Heart right ventricle (tissue), 16 donors: Measurements from ENCODE around the gene ESPL1. TPM values are rescaled to one million over a fixed set of nuclear protein-coding genes. Genes with fewer than 3 reads are reported as not detected.

ENCODE experiments used
- ATAC-seq, 8 donors: fragments of 200-7000 bp; cut with Tn5 transposase; one replicate each; pipeline ENCODE4 v1.9.1; 2020; ENCODE audit warnings: mild to moderate bottlenecking in 8 of 8, moderate library complexity in 8 of 8, moderate number of reproducible peaks in 1 of 8
- DNase-seq, 2 donors: peaks; one replicate each; pipeline ENCODE4 v3.0.0-alpha.2; 2020
- H3K27ac ChIP-seq, 10 donors: fragments of 200-600 bp; sonication (generic) in 2 of 10; one replicate each; pipeline versions ENCODE4 v1.5.0 to v1.8.0; 2020 to 2022; ENCODE audit warnings: mild to moderate bottlenecking in 3 of 10
- H3K27me3 ChIP-seq, 7 donors: fragments of 200-600 bp; one replicate each; pipeline ENCODE4 v1.8.0; 2021 to 2022; ENCODE audit warnings: mild to moderate bottlenecking in 2 of 7
- H3K36me3 ChIP-seq, 9 donors: fragments of 200-600 bp; sonication (generic) in 1 of 9; one replicate each; pipeline versions ENCODE4 v1.5.0 to v1.8.0; 2020 to 2022; ENCODE audit warnings: mild to moderate bottlenecking in 2 of 9
- H3K4me1 ChIP-seq, 9 donors: fragments of 200-600 bp; sonication (generic) in 1 of 9; one replicate each; pipeline versions ENCODE4 v1.5.0 to v1.8.0; 2020 to 2022; ENCODE audit warnings: mild to moderate bottlenecking in 4 of 9
- H3K4me3 ChIP-seq, 10 donors: fragments of 200-600 bp; sonication (generic) in 2 of 10; one replicate each; pipeline versions ENCODE4 v1.5.0 to v1.8.0; 2020 to 2022; ENCODE audit warnings: mild to moderate bottlenecking in 7 of 10, moderate library complexity in 2 of 10
- H3K9me3 ChIP-seq, 11 donors: fragments of 200-600 bp in 10 of 11; sonication (generic) in 2 of 11; one replicate each; pipeline versions ENCODE4 v1.5.0 to v1.8.0; 2013 to 2022; ENCODE audit warnings: mild to moderate bottlenecking in 2 of 11, control low read depth in 1 of 11, moderate library complexity in 1 of 11
- WGBS, 2 donors: extraction: QIAGEN DNeasy Blood & Tissue Kit; methylation state at CpG; one replicate each; pipeline ENCODE4 v1.1.7; 2013; ENCODE audit warnings: inconsistent platforms in 1 of 2; 5-methylcytosine and 5-hydroxymethylcytosine counted together
- intact Hi-C, 10 donors: fragments of 100-400 bp; cut with DNase I; formaldehyde crosslinking; loops; one replicate each; pipeline versions ENCODE4 v1.11.1 to v1.14.2; 2022
- polyA plus RNA-seq, 2 donors: library from polyadenylated mRNA; stranded (reverse); fragments of 200-250 nt; gene quantifications; one replicate each; pipeline ENCODE4 v1.2.3, GENCODE V29; 2013
- total RNA-seq, 10 donors: library from RNA; stranded (reverse); fragmentation: NEBNext Ultra II Directional in 3 of 10; extraction: Animal tissue kit (Norgen Biotek cat#: 25700) in 3 of 10; gene quantifications; one replicate each; pipeline versions ENCODE4 v1.2.1 to v1.2.4, GENCODE V29; 2021 to 2023
- TF ChIP-seq, protein P1 (sequence below), 9 donors: fragments of 200-600 bp; sonication (generic) in 2 of 9; IDR thresholded peaks; one replicate each; pipeline versions ENCODE4 v1.5.0 to v1.8.0; 2021 to 2022; ENCODE audit warnings: antibody characterized with exemption in 9 of 9, mild to moderate bottlenecking in 5 of 9, moderate library complexity in 1 of 9
- donor health status: Arrhythmogenic right ventricular cardiomyopathy.
- donor health status: ischemic (EF 13 %, LVEDD 7.1; RV severe dilation, severe dysfunction).
- donor health status: healthy with polysubstance abuse.
- donor health status: DM: no; HTN: yes; CAD: no.
- donor health status: DM: no; HTN: no; CAD: no.
- donor health status: ischemic (EF 25% LVEDD 6.9; RV normal size, moderate dysfunction).
- donor health status: ischemic (EF 25% LVEDD 5.7; RV mildly dilated, moderate dysfunction).
- donor health status: healthy.
- donor health status: DM: yes; HTN: yes; CAD: no.
- donor health status: Ischemic cardiomyopathy.
- donor health status: ischemic (EF 35%, LVEDD 5.7; RV mildly dilated, moderate dysfunction).
- donor health status: nonischemic (EF 11% LVEDD 7.7; RV severe dilation, severe dysfunction).
- donor health status: DM: yes; HTN: yes; CAD: no.
- donor health status: PGD.
- donor health status: ischemic (EF 29% LVEDD 5.4; RV normal size, mild dysfunction).
- donor health status: nonischemic (EF 23%, LVEDD 6.1; RV moderate dilation, normal function).

The ESPL1 gene
- total and polyA plus RNA-seq, 12 donors = 0.04 to 3.1 (median 0.35) TPM

DNA sequence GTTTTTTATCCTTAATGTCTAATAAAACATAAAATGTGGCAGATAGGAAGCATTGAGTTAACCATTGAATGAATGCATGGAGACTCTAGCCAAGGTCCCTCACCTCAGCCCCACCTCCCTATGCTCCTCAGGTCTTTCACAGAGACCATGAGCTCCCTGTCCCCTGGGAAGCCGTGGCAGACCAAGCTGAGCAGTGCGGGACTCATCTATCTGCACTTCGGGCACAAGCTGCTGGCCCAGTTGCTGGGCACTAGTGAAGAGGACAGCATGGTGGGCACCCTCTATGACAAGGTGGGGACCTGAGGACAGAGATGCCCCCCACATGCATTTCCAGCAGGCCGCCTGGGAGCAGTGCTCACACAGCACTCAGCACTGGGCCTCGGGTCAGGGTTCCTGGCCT is 34.8 kb downstream of the ESPL1 start:
- H3K36me3 ChIP-seq = peaks cover 0 to 77% (median 32%) of the 10 kb centered on the region in 9 donors
- no peak for DNase-seq

DNA sequence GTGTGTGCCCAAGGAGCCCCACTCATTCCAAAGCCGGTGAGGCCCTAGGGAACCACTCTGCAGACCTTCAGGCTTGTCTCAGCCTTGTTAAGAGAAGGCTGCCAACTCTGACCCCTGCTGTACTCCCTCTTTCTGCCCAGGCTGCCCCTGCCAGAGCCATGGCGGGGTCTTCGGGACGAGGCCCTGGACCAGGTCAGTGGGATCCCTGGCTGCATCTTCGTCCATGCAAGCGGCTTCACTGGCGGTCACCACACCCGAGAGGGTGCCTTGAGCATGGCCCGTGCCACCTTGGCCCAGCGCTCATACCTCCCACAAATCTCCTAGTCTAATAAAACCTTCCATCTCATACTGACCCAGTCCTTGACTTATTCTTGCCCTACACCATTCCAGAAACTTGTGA is 38.7 kb downstream of the ESPL1 start:
- Histone ChIP-seq H3K4me3 (no peak overlapping the region), H3K27ac (no peak overlapping the region), H3K36me3 (peaks cover 0 to 96% (median 60%) of the 10 kb centered on the region in 9 donors), H3K27me3 (no peaks in the 10 kb centered on the region), H3K9me3 (no peaks in the 10 kb centered on the region), H3K4me1 (peaks cover 0 to 13% (median 6%) of the 10 kb centered on the region in 9 donors)
- no peak for DNase-seq
- intact Hi-C loops = no loop called here
- no peak for ATAC-seq
- WGBS, 2 donors = 94 to 95% methylated on average over 10 of the region's 10 CpGs
- TF ChIP-seq, protein P1, sequence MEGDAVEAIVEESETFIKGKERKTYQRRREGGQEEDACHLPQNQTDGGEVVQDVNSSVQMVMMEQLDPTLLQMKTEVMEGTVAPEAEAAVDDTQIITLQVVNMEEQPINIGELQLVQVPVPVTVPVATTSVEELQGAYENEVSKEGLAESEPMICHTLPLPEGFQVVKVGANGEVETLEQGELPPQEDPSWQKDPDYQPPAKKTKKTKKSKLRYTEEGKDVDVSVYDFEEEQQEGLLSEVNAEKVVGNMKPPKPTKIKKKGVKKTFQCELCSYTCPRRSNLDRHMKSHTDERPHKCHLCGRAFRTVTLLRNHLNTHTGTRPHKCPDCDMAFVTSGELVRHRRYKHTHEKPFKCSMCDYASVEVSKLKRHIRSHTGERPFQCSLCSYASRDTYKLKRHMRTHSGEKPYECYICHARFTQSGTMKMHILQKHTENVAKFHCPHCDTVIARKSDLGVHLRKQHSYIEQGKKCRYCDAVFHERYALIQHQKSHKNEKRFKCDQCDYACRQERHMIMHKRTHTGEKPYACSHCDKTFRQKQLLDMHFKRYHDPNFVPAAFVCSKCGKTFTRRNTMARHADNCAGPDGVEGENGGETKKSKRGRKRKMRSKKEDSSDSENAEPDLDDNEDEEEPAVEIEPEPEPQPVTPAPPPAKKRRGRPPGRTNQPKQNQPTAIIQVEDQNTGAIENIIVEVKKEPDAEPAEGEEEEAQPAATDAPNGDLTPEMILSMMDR (IDR thresholded peaks at IDR 0.05) = no peak

More for the DNA sequence above, 34.8 kb downstream of the ESPL1 start:
- intact Hi-C loops = no loop called here
- Histone ChIP-seq H3K27ac (no peak overlapping the region), H3K27me3 (no peaks in the 10 kb centered on the region), H3K9me3 (no peaks in the 10 kb centered on the region), H3K4me1 (peaks cover 9 to 44% (median 29%) of the 10 kb centered on the region in 9 donors), H3K4me3 (no peak overlapping the region)
- ATAC-seq = no peak
- 89 to 93% methylated on average over 5 of the region's 5 CpGs for WGBS, 2 donors
- TF ChIP-seq, protein P1 (IDR thresholded peaks at IDR 0.05) = no peak

DNA sequence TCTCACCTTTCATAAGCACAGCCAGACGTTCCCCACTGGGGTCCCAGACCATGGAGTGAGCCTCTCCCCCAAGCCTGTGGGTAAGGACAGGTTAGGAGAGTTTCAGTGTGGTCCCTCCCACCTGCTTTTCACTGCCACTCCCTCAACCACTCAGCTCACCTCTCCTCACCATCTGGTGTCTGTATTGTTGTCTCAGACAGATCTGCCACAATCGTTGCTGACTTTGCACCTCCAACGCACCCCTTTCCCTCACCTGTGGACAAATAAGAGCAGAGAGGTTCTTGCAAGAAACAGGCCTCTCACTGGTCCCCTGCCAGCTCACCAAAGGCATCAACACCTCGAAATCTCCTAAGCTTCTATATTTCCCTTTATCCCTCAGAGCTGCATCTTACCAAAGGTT is 40.2 kb downstream of the ESPL1 start:
- intact Hi-C loops = no loop called here
- Histone ChIP-seq H3K27ac (no peak overlapping the region), H3K9me3 (no peaks in the 10 kb centered on the region), H3K4me3 (no peak overlapping the region), H3K4me1 (peaks cover 0 to 3% (median 0%) of the 10 kb centered on the region in 9 donors), H3K27me3 (no peaks in the 10 kb centered on the region), H3K36me3 (peaks cover 0 to 94% (median 51%) of the 10 kb centered on the region in 9 donors)
- TF ChIP-seq, protein P1 (IDR thresholded peaks at IDR 0.05) = no peak
- DNase-seq (no peak), ATAC-seq (no peak)
- 70 to 81% methylated on average over 4 of the region's 4 CpGs for WGBS, 2 donors

DNA sequence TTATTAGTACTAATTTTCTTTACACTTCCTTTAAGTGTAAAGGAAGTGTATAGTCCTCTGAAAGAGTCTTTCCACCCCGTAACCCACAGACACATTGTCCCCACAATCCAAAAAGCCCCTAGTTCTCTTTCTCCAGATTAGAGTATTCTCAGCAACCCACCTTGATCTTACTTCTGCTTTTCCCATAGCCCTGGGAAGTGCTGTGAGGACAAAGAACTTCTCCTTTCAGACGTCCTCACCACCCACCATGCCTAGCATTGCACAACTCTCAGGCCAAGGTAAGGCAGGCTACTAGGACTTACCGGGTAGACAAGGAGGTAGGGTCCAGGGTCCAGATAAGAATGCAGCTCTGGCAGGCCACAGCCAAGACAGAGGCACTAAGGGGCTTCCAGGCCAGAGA is 45.9 kb downstream of the ESPL1 start:
- Histone ChIP-seq H3K27me3 (no peaks in the 10 kb centered on the region), H3K9me3 (no peaks in the 10 kb centered on the region), H3K4me1 (no peaks in the 10 kb centered on the region), H3K4me3 (no peak overlapping the region), H3K36me3 (peaks cover 0 to 94% (median 33%) of the 10 kb centered on the region in 9 donors), H3K27ac (no peak overlapping the region)
- DNase-seq (no peak), ATAC-seq (no peak)
- intact Hi-C loops = no loop called here
- 57 to 61% methylated on average over 3 of the region's 3 CpGs for WGBS, 2 donors
- TF ChIP-seq, protein P1 (IDR thresholded peaks at IDR 0.05) = no peak
